Measurements from ENCODE around the gene BIRC2. TPM values are rescaled to one million over a fixed set of nuclear protein-coding genes. Genes with fewer than 3 reads are reported as not detected.

The BIRC2 gene
- total RNA-seq, 1 experiment from 2014 or later, result 32.6 TPM

GRCh38 chr11:102343809-102344208 is 3.2 kb upstream of the BIRC2 start:
- Histone ChIP-seq H3K79me2 (ENCODE audit: insufficient read depth, low read length) (peaks cover 21% of the 10 kb centered on the region), H3K4me1 (ENCODE audit: control insufficient read depth in 1 of 2, insufficient read depth in 2 of 2, low read length in 2 of 2) (peaks cover 2 to 38% of the 10 kb centered on the region in 2 experiments; a peak in 3 of 4 replicates), H3K4me3 (replicated peaks in 1 of 2; ENCODE audit: low read depth in 1 of 2, low read length in 2 of 2) (no peak overlapping the region), H3K4me2 (ENCODE audit: low read length) (no peak overlapping the region), H3K9ac (ENCODE audit: low read length) (no peak overlapping the region), H3K27ac (ENCODE audit: low read depth, low read length) (no peak overlapping the region), H3K9me3 (ENCODE audit: control insufficient read depth in 1 of 2, insufficient read depth in 1 of 2, low read depth in 1 of 2, low read length in 2 of 2) (no peaks in the 10 kb centered on the region), H3K27me3 (ENCODE audit: insufficient read depth, low read length) (no peaks in the 10 kb centered on the region), H3K36me3 (ENCODE audit: control insufficient read depth in 1 of 2, insufficient read depth in 2 of 2, low read length in 2 of 2) (no peaks in the 10 kb centered on the region), H4K20me1 (ENCODE audit: insufficient read depth) (no peaks in the 10 kb centered on the region), H2AFZ (ENCODE audit: low read depth, low read length, poor library complexity, severe bottlenecking) (no peak overlapping the region), H3K9me2 (ENCODE audit: insufficient read depth) (no peaks in the 10 kb centered on the region)
- ChIA-PET CTCF (interaction anchor here (1.0 to 4.1 kb wide), 2 partner anchors 50 to 270 kb away, joined by 3 to 60 read pairs; no protein-coding TSS in a partner anchor), POLR2A (interaction anchor here (1.2 kb wide), 1 partner anchor 50 kb away, joined by 3 read pairs; no protein-coding TSS in a partner anchor), RAD21 (ENCODE audit: low non-redundant PET in 1 of 2, low total read pairs in 2 of 2, uncharacterized antibody in 2 of 2, unreplicated experiment in 2 of 2) (no interaction called here)
- no TSS peak for BruUV-seq (replicated peaks)
- intact Hi-C loops (cut with micrococcal nuclease), result loop anchor here (5.0 to 10.0 kb wide), 2 partner anchors 323 to 479 kb away; no protein-coding TSS in a partner anchor
- no peak for DNase-seq (ENCODE audit: low read depth, low spot score)
- TF ChIP-seq YY1 (IDR thresholded peaks at IDR 0.05; ENCODE audit: extremely low read depth, insufficient replicate concordance, low read depth, low read length) (no peak), FOSL1 (IDR thresholded peaks at IDR 0.05; ENCODE audit: low read depth) (no peak), ZBTB33 (IDR thresholded peaks at IDR 0.05; ENCODE audit: extremely low read depth, insufficient replicate concordance, low read length) (no peak), CTCF (IDR thresholded peaks at IDR 0.05 in 2 of 3, conservative IDR thresholded peaks at IDR 0.05 in 1 of 3; ENCODE audit: borderline replicate concordance in 1 of 3, insufficient read depth in 1 of 3, low read depth in 2 of 3, low read length in 2 of 3) (no peak), POLR2AphosphoS5 (IDR thresholded peaks at IDR 0.05; ENCODE audit: low read depth, low read length) (no peak), POLR2A (IDR thresholded peaks at IDR 0.05; ENCODE audit: borderline replicate concordance, extremely low read depth, insufficient read depth, insufficient read length) (no peak), EGR1 (IDR thresholded peaks at IDR 0.05; ENCODE audit: low read depth) (no peak), CEBPB (IDR thresholded peaks at IDR 0.05; ENCODE audit: low read depth) (no peak), SRF (IDR thresholded peaks at IDR 0.05; ENCODE audit: low read depth) (no peak), JUND (IDR thresholded peaks at IDR 0.05) (no peak), EZH2phosphoT487 (IDR thresholded peaks at IDR 0.05; ENCODE audit: borderline replicate concordance) (no peak), RAD21 (IDR thresholded peaks at IDR 0.05; ENCODE audit: low read depth) (no peak), SP1 (IDR thresholded peaks at IDR 0.05; ENCODE audit: low read depth) (no peak), EZH2 (IDR thresholded peaks at IDR 0.05) (no peak), ELF1 (IDR thresholded peaks at IDR 0.05; ENCODE audit: borderline replicate concordance, low read depth) (no peak), ZFX (IDR thresholded peaks at IDR 0.05) (no peak), ZNF274 (IDR thresholded peaks at IDR 0.05; ENCODE audit: low read depth, low read length) (no peak), CBX3 (IDR thresholded peaks at IDR 0.05; ENCODE audit: low read depth) (no peak)
- no peak for ATAC-seq

All from HCT116 (cell line).